HCT116 (cell line): ENCODE results near the gene ASMTL. TPM values are rescaled to one million over a fixed set of nuclear protein-coding genes. Genes with fewer than 3 reads are reported as not detected.

Source experiments
- ATAC-seq: fragments of 200-7000 bp; cut with Tn5 transposase; 2 replicates; pipeline ENCODE4 v1.9.1; 2020; ENCODE audit warnings: mild to moderate bottlenecking, moderate library complexity
- BruUV-seq: library from RNA; stranded (reverse); fragments of 400-500 nt; replicated peaks from 2 replicates; lab custom pipeline; 2021; lab: Mats Ljungman, UMichigan
- CTCF ChIA-PET: fragments of 300-600 bp; sonication (Branson Sonifier 250); formaldehyde crosslinking; loops from one replicate; lab custom pipeline; 2021; ENCODE audit warnings: antibody characterized with exemption; lab: Charles Lee
- POLR2A ChIA-PET: fragments of 300-600, 350-600 bp; sonication (Branson Sonifier 250); formaldehyde crosslinking; loops from one replicate; lab custom pipeline; 2021; ENCODE audit warnings: antibody characterized with exemption; lab: Charles Lee
- RAD21 ChIA-PET, 2 experiments: fragments of 300-600 bp; sonication (Branson Sonifier 250); formaldehyde crosslinking; loops; one replicate each; lab custom pipeline; 2023; ENCODE audit warnings: low total read pairs in 2 of 2; ENCODE audit not compliant: uncharacterized antibody in 2 of 2, unreplicated experiment in 2 of 2, low non-redundant PET in 1 of 2; lab: Charles Lee
- DNase-seq: peaks from one replicate; pipeline ENCODE4 v3.0.0-alpha.2; 2010; ENCODE audit warnings: low read depth, low spot score
- H2AFZ ChIP-seq: fragments of 200-600 bp; shearing (Covaris generic), sonication (generic); 2 replicates; pipeline ENCODE4 v1.6.1; 2017; ENCODE audit warnings: low read depth, mixed run types, mixed read lengths, antibody characterized with exemption, low read length; ENCODE audit not compliant: poor library complexity, severe bottlenecking
- H3K27ac ChIP-seq: 2 replicates; pipeline ENCODE4 v1.5.1; 2012; ENCODE audit warnings: low read depth, low read length
- H3K27me3 ChIP-seq: fragments of 200-600 bp; sonication (generic); 2 replicates; pipeline ENCODE4 v1.6.1; 2016; ENCODE audit warnings: mixed run types, low read length, mixed read lengths; ENCODE audit not compliant: insufficient read depth
- H3K36me3 ChIP-seq, 2 experiments: fragments of 200-500 bp in 1 of 2; fragments of 200-600 bp in 1 of 2; sonication (Bioruptor generic) in 1 of 2; sonication (generic) in 1 of 2; 2 replicates each; pipeline versions ENCODE4 v1.5.1 to v1.6.1; 2014 to 2016; ENCODE audit warnings: low read length in 2 of 2, inconsistent platforms in 1 of 2, mixed read lengths in 1 of 2, mixed run types in 1 of 2; ENCODE audit not compliant: insufficient read depth in 2 of 2, control insufficient read depth in 1 of 2
- H3K4me1 ChIP-seq, 2 experiments: fragments of 200-600 bp in 1 of 2; sonication (generic) in 1 of 2; 2 replicates each; pipeline versions ENCODE4 v1.5.1 to v1.6.1; 2012 to 2017; ENCODE audit warnings: low read length in 2 of 2, inconsistent platforms in 1 of 2, mild to moderate bottlenecking in 1 of 2, mixed read lengths in 1 of 2, mixed run types in 1 of 2, moderate library complexity in 1 of 2; ENCODE audit not compliant: insufficient read depth in 2 of 2, control insufficient read depth in 1 of 2
- H3K4me2 ChIP-seq: fragments of 200-600 bp; sonication (generic); 2 replicates; pipeline ENCODE4 v1.6.1; 2017; ENCODE audit warnings: mixed run types, low read length, mixed read lengths
- H3K4me3 ChIP-seq, 2 experiments: fragments of 200-600 bp in 1 of 2; sonication (generic) in 1 of 2; replicated peaks in 1 of 2; 2 replicates each; pipeline ENCODE4 v1.5.1; 2011 to 2016; ENCODE audit warnings: low read length in 2 of 2, control low read depth in 1 of 2, low read depth in 1 of 2, mild to moderate bottlenecking in 1 of 2, mixed read lengths in 1 of 2, mixed run types in 1 of 2
- H3K79me2 ChIP-seq: fragments of 200-600 bp; sonication (generic); 2 replicates; pipeline ENCODE4 v1.6.1; 2017; ENCODE audit warnings: mild to moderate bottlenecking, mixed run types, low read length, moderate library complexity, mixed read lengths; ENCODE audit not compliant: insufficient read depth
- H3K9ac ChIP-seq: fragments of 200-600 bp; sonication (generic); 2 replicates; pipeline ENCODE4 v1.6.1; 2016; ENCODE audit warnings: low read length, mixed read lengths
- H3K9me2 ChIP-seq: fragments of 200-600 bp; sonication (generic), shearing (Covaris generic); 2 replicates; pipeline ENCODE4 v1.6.1; 2017; ENCODE audit warnings: mixed run types, mild to moderate bottlenecking, moderate library complexity; ENCODE audit not compliant: insufficient read depth
- H3K9me3 ChIP-seq, 2 experiments: fragments of 200-500 bp in 1 of 2; fragments of 200-600 bp in 1 of 2; sonication (Bioruptor generic) in 1 of 2; sonication (generic) in 1 of 2; 2 replicates each; pipeline ENCODE4 v1.6.1; 2014 to 2017; ENCODE audit warnings: low read length in 2 of 2, mixed read lengths in 2 of 2, inconsistent platforms in 1 of 2, low read depth in 1 of 2, mild to moderate bottlenecking in 1 of 2, mixed run types in 1 of 2, moderate library complexity in 1 of 2; ENCODE audit not compliant: control insufficient read depth in 1 of 2, insufficient read depth in 1 of 2
- H4K20me1 ChIP-seq: fragments of 200-600 bp; sonication (generic), shearing (Covaris generic); 2 replicates; pipeline ENCODE4 v1.6.1; 2017; ENCODE audit warnings: mixed run types, mild to moderate bottlenecking, moderate library complexity; ENCODE audit not compliant: insufficient read depth
- CEBPB ChIP-seq: IDR thresholded peaks from 2 replicates; pipeline ENCODE4 v1.6.1; 2012; ENCODE audit warnings: low read depth
- FOSL1 ChIP-seq: IDR thresholded peaks from 2 replicates; pipeline ENCODE4 v1.6.1; 2012; ENCODE audit warnings: low read depth
- MAX ChIP-seq: IDR thresholded peaks from 2 replicates; pipeline ENCODE4 v1.6.1; 2012
- RAD21 ChIP-seq: IDR thresholded peaks from 2 replicates; pipeline ENCODE4 v1.6.1; 2012; ENCODE audit warnings: low read depth, mild to moderate bottlenecking
- SIN3A ChIP-seq: IDR thresholded peaks from 2 replicates; pipeline ENCODE4 v1.6.1; 2012; ENCODE audit warnings: low read depth
- SP1 ChIP-seq: IDR thresholded peaks from 2 replicates; pipeline ENCODE4 v1.6.1; 2012; ENCODE audit warnings: low read depth
- ZBTB33 ChIP-seq: IDR thresholded peaks from 2 replicates; pipeline ENCODE4 v1.6.1; 2011; ENCODE audit warnings: mild to moderate bottlenecking, low read length, moderate library complexity; ENCODE audit not compliant: insufficient replicate concordance; ENCODE audit errors: extremely low read depth
- ZNF274 ChIP-seq: fragments of 200-500 bp; sonication (Bioruptor generic); IDR thresholded peaks from 2 replicates; pipeline ENCODE4 v1.6.1; 2014; ENCODE audit warnings: mild to moderate bottlenecking, low read depth, low read length, inconsistent platforms
- intact Hi-C: fragments of 100-400 bp; cut with micrococcal nuclease; formaldehyde crosslinking; loops from 2 replicates; pipeline ENCODE4 v1.10.0; 2022
- total RNA-seq: library from RNA; stranded (reverse); gene quantifications from one replicate; pipeline ENCODE4 v1.2.1, GENCODE V29; 2021; ENCODE audit not compliant: unreplicated experiment

ASMTL gene
- total RNA-seq, 1 experiment from 2014 or later, result 59.6 TPM

- H3K27me3 ChIP-seq, result no peaks in the 10 kb centered on the region
- DNase-seq (no peak), ATAC-seq (no peak)
- no peaks in the 10 kb centered on the region for H3K9me2 ChIP-seq
- H3K9ac ChIP-seq, result no peak overlapping the region
- no peak overlapping the region for H3K27ac ChIP-seq
- H3K4me2 ChIP-seq, result no peak overlapping the region
- no peaks in the 10 kb centered on the region for H3K9me3 ChIP-seq
- intact Hi-C loops, result no loop called here
- no TSS peak for BruUV-seq
- peaks cover 6 to 29% of the 10 kb centered on the region in 2 experiments; a peak in 2 of 4 replicates for H3K36me3 ChIP-seq
- TF ChIP-seq ZNF274 (no peak), MAX (no peak), ZBTB33 (no peak), RAD21 (no peak), FOSL1 (no peak), CEBPB (no peak), SIN3A (no peak), SP1 (no peak)
- ChIA-PET CTCF (no interaction called here), POLR2A (no interaction called here), RAD21 (no interaction called here)
- no peaks in the 10 kb centered on the region for H4K20me1 ChIP-seq
- no peak overlapping the region for H2AFZ ChIP-seq
- peaks cover 0 to 6% of the 10 kb centered on the region in 2 experiments; a peak in 1 of 4 replicates for H3K4me1 ChIP-seq
- H3K4me3 ChIP-seq, result no peak overlapping the region
- H3K79me2 ChIP-seq, result no peaks in the 10 kb centered on the region
These were observed 49.5 kb downstream of the ASMTL start for GRCh38 chrX:1403228-1403627.
